D341Med (cell line): Measurements from ENCODE around the gene ZDHHC11B.
"Not testable (repeated sequence)": the region's sequence is repeated elsewhere in the genome, so short reads cannot be mapped to it uniquely, and the experiment has no call there.

Experiments
- DNase-seq: peaks from one replicate; pipeline ENCODE4 v3.0.0; 2012; ENCODE audit warnings: low spot score

ZDHHC11B gene

DNA sequence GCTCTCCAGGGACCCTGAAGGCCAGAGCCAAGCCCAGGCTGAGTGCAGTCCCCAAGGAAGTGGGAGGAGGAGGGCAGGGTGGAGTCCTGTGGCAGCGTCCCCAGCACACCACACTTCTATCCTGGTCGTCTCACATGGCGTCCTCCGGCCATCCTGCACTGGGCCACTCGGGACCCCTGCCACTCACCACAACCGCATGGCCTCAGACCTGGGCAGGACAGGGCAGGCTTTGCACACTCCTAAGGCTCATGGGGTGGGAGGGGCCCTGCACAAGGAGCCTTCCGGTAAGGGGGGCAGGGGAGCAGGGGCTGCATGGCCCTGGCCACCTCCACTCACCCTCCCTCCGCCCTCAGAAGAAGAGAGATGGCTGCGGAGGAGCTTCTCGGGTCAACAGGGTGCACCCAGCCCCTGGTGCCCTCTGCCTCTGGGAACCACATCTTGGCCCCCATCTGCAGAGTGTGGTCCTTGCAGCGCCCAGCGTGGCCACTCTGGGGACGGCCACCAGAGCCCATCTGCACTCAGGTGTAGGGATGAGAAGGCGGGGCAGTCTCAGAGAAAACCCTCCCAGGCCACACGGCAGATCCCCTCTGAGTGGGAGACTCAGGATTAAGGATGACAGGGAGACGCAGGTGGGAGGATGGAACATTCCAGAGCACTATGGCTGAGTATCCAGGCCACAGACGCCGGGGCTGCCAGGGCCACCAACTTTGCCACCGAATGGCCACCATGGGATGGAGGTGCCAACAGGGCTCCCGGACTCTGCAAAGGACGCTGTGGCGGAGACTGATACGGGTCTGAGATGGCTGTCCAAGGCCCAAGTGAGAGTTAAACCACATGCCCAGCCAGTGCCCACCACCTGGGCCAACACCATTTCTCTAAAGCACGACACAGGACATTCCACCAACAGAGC, 99.0 kb downstream of the ZDHHC11B start:
- peak; percentile 14 for DNase-seq

DNA sequence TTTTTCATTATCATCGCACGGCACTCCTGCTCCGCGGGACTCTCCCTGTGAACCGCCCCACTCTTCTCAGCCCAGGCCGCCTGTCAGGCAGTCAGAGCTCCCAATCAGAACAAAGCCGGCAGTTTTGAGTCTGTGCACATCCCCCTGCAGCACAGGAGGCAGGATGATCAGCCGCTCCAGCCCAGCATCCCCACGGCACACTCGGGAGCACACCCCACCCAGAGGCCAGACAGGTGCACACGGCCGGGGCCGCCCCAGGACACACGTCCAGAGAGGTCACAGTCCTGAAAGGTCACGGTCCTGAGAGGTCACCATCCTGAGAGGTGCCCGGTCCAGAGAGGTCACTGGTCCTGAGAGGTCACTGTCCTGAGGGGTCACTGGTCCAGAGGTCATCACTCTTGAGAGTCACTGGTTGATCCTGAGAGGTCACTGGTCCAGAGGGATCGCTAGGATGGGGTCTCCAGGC, 99.7 kb downstream of the ZDHHC11B start:
- DNase-seq = no peak

GRCh38 chr5:683551-684481, 100.7 kb downstream of the ZDHHC11B start:
- DNase-seq = no peak

GRCh38 chr5:682651-683358, 101.7 kb downstream of the ZDHHC11B start:
- not testable (repeated sequence) for DNase-seq

GRCh38 chr5:682216-682615, 102.3 kb downstream of the ZDHHC11B start:
- not testable (repeated sequence) for DNase-seq

GRCh38 chr5:681317-682191, 103.0 kb downstream of the ZDHHC11B start:
- DNase-seq = not testable (repeated sequence)

- DNase-seq = not testable (repeated sequence)
Observed at GRCh38 chr5:680836-681235, 103.7 kb downstream of the ZDHHC11B start.

GRCh38 chr5:680118-680795, 104.3 kb downstream of the ZDHHC11B start:
- DNase-seq = not testable (repeated sequence)

- DNase-seq = not testable (repeated sequence)
Observed at GRCh38 chr5:679166-679895, 105.2 kb downstream of the ZDHHC11B start.

- DNase-seq = not testable (repeated sequence)
Observed at GRCh38 chr5:678521-678920, 106.0 kb downstream of the ZDHHC11B start.

- DNase-seq = peak; percentile 34
Observed at GRCh38 chr5:677131-678101, 107.1 kb downstream of the ZDHHC11B start.

- DNase-seq = no peak
Observed at GRCh38 chr5:676699-677076, 107.8 kb downstream of the ZDHHC11B start.

GRCh38 chr5:675871-676698, 108.4 kb downstream of the ZDHHC11B start:
- peak; percentile 28 for DNase-seq

- DNase-seq = peak; percentile 17
Observed at GRCh38 chr5:675111-675870, 109.2 kb downstream of the ZDHHC11B start.

DNA sequence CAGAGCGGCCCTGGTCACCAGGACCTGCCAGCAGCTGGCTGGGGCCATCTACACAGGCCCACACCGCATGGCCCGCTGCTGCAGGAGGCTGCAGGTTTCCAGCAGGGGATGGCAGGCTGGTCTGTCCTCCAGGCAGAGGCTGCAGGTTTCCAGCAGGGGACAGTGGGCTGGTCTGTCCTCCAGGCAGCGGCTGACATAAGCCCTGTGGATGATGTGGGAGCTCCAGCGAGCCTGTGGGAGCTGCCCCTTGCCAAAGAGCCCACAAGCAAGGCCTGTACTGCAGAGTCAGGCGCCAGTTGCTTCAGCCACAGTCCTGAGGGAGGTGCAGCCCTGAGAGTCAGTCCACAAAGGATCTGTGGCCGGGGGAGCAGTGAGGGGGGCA, 109.9 kb downstream of the ZDHHC11B start:
- peak; percentile 32 for DNase-seq

GRCh38 chr5:673831-674629, 110.5 kb downstream of the ZDHHC11B start:
- DNase-seq = peak; percentile 39
